Motor neuron (in vitro differentiated cells): ENCODE results near the gene EPHA5. TPM values are rescaled to one million over a fixed set of nuclear protein-coding genes. Genes with fewer than 3 reads are reported as not detected.
"Not testable (repeated sequence)": the region's sequence is repeated elsewhere in the genome, so short reads cannot be mapped to it uniquely, and the experiment has no call there.

Experiments used
- ATAC-seq, 8 experiments: fragments of 200-7000 bp; cut with Tn5 transposase; replicated peaks in 6 of 8; 2 replicates each; pipeline ENCODE4 v1.8.0; 2021; ENCODE audit warnings: mild to moderate bottlenecking in 8 of 8, moderate library complexity in 8 of 8
- H3K27ac ChIP-seq, 2 donors: fragments of 250-450 bp; sonication (Bioruptor Pico); 2 replicates each; pipeline ENCODE4 v1.9.0; 2021; ENCODE audit warnings: antibody characterized with exemption in 2 of 2, mild to moderate bottlenecking in 2 of 2, moderate library complexity in 1 of 2
- H3K4me1 ChIP-seq, 2 donors: fragments of 250-450 bp; sonication (Bioruptor Pico); replicated peaks in 1 of 2; 2 replicates each; pipeline ENCODE4 v1.6.1; 2021; ENCODE audit warnings: antibody characterized with exemption in 2 of 2, mild to moderate bottlenecking in 2 of 2, moderate library complexity in 1 of 2
- H3K4me3 ChIP-seq, 5 donors: fragments of 250-450 bp; sonication (Bioruptor Pico); 2 replicates each; pipeline ENCODE4 v1.9.0; 2021; ENCODE audit warnings: antibody characterized with exemption in 5 of 5, mild to moderate bottlenecking in 5 of 5, moderate library complexity in 4 of 5
- WGBS, 10 experiments: fragments of 450-650 bp; shearing (Covaris generic); methylation state at CpG; one replicate each; pipeline ENCODE4 v1.0.0; 2022; 5-methylcytosine and 5-hydroxymethylcytosine counted together
- in situ Hi-C, 9 experiments: fragments of 400-800 bp; cut with MboI; loops; one replicate each; pipeline ENCODE4 v1.15.0; 2021; ENCODE audit warnings: low sequenced_read_pairs in 9 of 9, low pct_unique_long_range_greater_than_20kb in 2 of 9; ENCODE audit not compliant: unreplicated experiment in 9 of 9
- total RNA-seq, 8 experiments: library from RNA; unstranded; fragments of 300-600 nt; gene quantifications; 2 replicates each; pipeline versions ENCODE4 v1.2.3 to v1.2.4, GENCODE V29; 2022

Gene EPHA5
- total RNA-seq, 8 experiments from 2014 or later = 0.09 to 65.4 (median 6.6) TPM

GRCh38 chr4:65311120-65311519 is 359.2 kb downstream of the EPHA5 start:
- in situ Hi-C loops = no loop called here
- Histone ChIP-seq H3K4me3 (no peak overlapping the region), H3K27ac (no peak overlapping the region), H3K4me1 (no peaks in the 10 kb centered on the region)
- no peak for ATAC-seq
- WGBS, 10 experiments = 6 to 100% (median 65%) methylated on average over 1 to 3 of the region's 3 CpGs; no CpG with 5 or more reads in 2 of the 10 experiments

- Histone ChIP-seq H3K27ac (no peak overlapping the region), H3K4me3 (no peak overlapping the region), H3K4me1 (no peaks in the 10 kb centered on the region)
- in situ Hi-C loops = no loop called here
- 0 to 100% (median 79%) methylated on average over 1 of the region's 1 CpG; no CpG with 5 or more reads in 1 of the 10 experiments for WGBS, 10 experiments
- no peak for ATAC-seq
These were observed 359.7 kb downstream of the EPHA5 start for GRCh38 chr4:65310586-65310985.

- ATAC-seq, H3K27ac ChIP-seq, H3K4me1 ChIP-seq, in situ Hi-C loops, H3K4me3 ChIP-seq: not testable (repeated sequence)
- 40 to 96% (median 87%) methylated on average over 2 to 8 of the region's 8 CpGs; no CpG with 5 or more reads in 5 of the 10 experiments for WGBS, 10 experiments
These were observed 361.7 kb downstream of the EPHA5 start for GRCh38 chr4:65308626-65309025.

- H3K4me1 ChIP-seq = no peaks in the 10 kb centered on the region
- in situ Hi-C loops = no loop called here
- 0 to 60% (median 20%) methylated on average over 1 of the region's 1 CpG; no CpG with 5 or more reads in 1 of the 10 experiments for WGBS, 10 experiments
- no peak for ATAC-seq
- no peak overlapping the region for H3K27ac ChIP-seq
- no peak overlapping the region for H3K4me3 ChIP-seq
These were observed 368.1 kb downstream of the EPHA5 start for GRCh38 chr4:65302145-65302544.

GRCh38 chr4:65296246-65296645 is 374.0 kb downstream of the EPHA5 start:
- in situ Hi-C loops = no loop called here
- WGBS, 10 experiments = 0 to 100% (median 77%) methylated on average over 1 to 4 of the region's 4 CpGs
- no peak overlapping the region for H3K4me3 ChIP-seq
- H3K4me1 ChIP-seq = no peaks in the 10 kb centered on the region
- no peak for ATAC-seq
- no peak overlapping the region for H3K27ac ChIP-seq

GRCh38 chr4:65287071-65287470 is 383.2 kb downstream of the EPHA5 start:
- WGBS, 10 experiments = 0 to 82% (median 61%) methylated on average over 1 to 3 of the region's 3 CpGs; no CpG with 5 or more reads in 2 of the 10 experiments
- in situ Hi-C loops = no loop called here
- ATAC-seq = no peak
- no peaks in the 10 kb centered on the region for H3K4me1 ChIP-seq
- H3K27ac ChIP-seq = no peak overlapping the region
- no peak overlapping the region for H3K4me3 ChIP-seq
